HUES64 (cell line): ENCODE data around the gene SLC4A2.

ENCODE experiments used
- H3K27ac ChIP-seq: 2 replicates; pipeline ENCODE4 v1.7.0; 2013; ENCODE audit warnings: low read depth, low read length, inconsistent platforms
- H3K27me3 ChIP-seq: 2 replicates; pipeline ENCODE4 v1.6.1; 2013; ENCODE audit warnings: mild to moderate bottlenecking, low read length; ENCODE audit not compliant: insufficient read depth
- H3K36me3 ChIP-seq: 2 replicates; pipeline ENCODE4 v1.6.1; 2013; ENCODE audit warnings: mild to moderate bottlenecking, low read length; ENCODE audit not compliant: insufficient read depth
- H3K4me1 ChIP-seq: 2 replicates; pipeline ENCODE4 v1.6.1; 2013; ENCODE audit warnings: mild to moderate bottlenecking, low read length, moderate library complexity; ENCODE audit not compliant: insufficient read depth
- H3K4me3 ChIP-seq: 2 replicates; pipeline ENCODE4 v1.5.1; 2013; ENCODE audit warnings: mild to moderate bottlenecking, low read length, moderate library complexity
- H3K9ac ChIP-seq: 2 replicates; pipeline ENCODE4 v1.6.1; 2013; ENCODE audit warnings: mild to moderate bottlenecking, low read depth, low read length
- H3K9me3 ChIP-seq: 2 replicates; pipeline ENCODE4 v1.6.1; 2013; ENCODE audit warnings: low read depth, low read length; ENCODE audit not compliant: insufficient read depth
- WGBS: fragments of 150-250, 120-280 bp; methylation state at CpG from one replicate; pipeline ENCODE4 v1.1.7; 2013; ENCODE audit warnings: missing lambda C conversion rate; 5-methylcytosine and 5-hydroxymethylcytosine counted together

Gene SLC4A2

GRCh38 chr7:151046603-151047573 is 12.5 kb upstream of the SLC4A2 start:
- Histone ChIP-seq H3K27ac (no peak overlapping the region), H3K4me1 (no peaks in the 10 kb centered on the region), H3K4me3 (no peak overlapping the region), H3K9ac (no peak overlapping the region), H3K27me3 (peaks cover 33% of the 10 kb centered on the region), H3K9me3 (no peaks in the 10 kb centered on the region), H3K36me3 (no peaks in the 10 kb centered on the region)
- 91% methylated on average over 14 of the region's 14 CpGs for WGBS

- WGBS: 86% methylated on average over 22 of the region's 22 CpGs
- Histone ChIP-seq H3K4me3 (no peak within 1 kb of the TSS), H3K4me1 (no peaks in the 10 kb centered on the region), H3K27me3 (peaks cover 37% of the 10 kb centered on the region), H3K9me3 (no peaks in the 10 kb centered on the region), H3K9ac (no peak within 1 kb of the TSS; the same call in 1 of the 2 replicates), H3K27ac (no peak within 1 kb of the TSS), H3K36me3 (no peaks in the 10 kb centered on the region)
These were observed 11.2 kb upstream of the SLC4A2 start, which contains the start of gene ASIC3 for GRCh38 chr7:151047976-151048815. Gene ASIC3, plus strand, starts transcription at chr7:151048531. Its CDS starts 355 bp downstream, at chr7:151048886.

GRCh38 chr7:151048911-151049463 is 10.4 kb upstream of the SLC4A2 start:
- 93% methylated on average over 38 of the region's 38 CpGs for WGBS
- H3K9ac ChIP-seq: no peak overlapping the region
- no peak overlapping the region for H3K27ac ChIP-seq
- peaks cover 37% of the 10 kb centered on the region for H3K27me3 ChIP-seq
- no peak overlapping the region for H3K4me3 ChIP-seq
- no peaks in the 10 kb centered on the region for H3K4me1 ChIP-seq
- H3K36me3 ChIP-seq: no peaks in the 10 kb centered on the region
- H3K9me3 ChIP-seq: no peaks in the 10 kb centered on the region

GRCh38 chr7:151051108-151051507 is 8.3 kb upstream of the SLC4A2 start:
- 3% methylated on average over 50 of the region's 50 CpGs for WGBS
- peak overlapping the region; percentile 27 for H3K4me3 ChIP-seq
- no peaks in the 10 kb centered on the region for H3K9me3 ChIP-seq
- H3K27ac ChIP-seq: no peak overlapping the region
- H3K27me3 ChIP-seq: peaks cover 43% of the 10 kb centered on the region
- no peak overlapping the region for H3K9ac ChIP-seq
- H3K36me3 ChIP-seq: no peaks in the 10 kb centered on the region
- H3K4me1 ChIP-seq: no peaks in the 10 kb centered on the region

- peaks cover 4% of the 10 kb centered on the region; the same call in 1 of the 2 replicates for H3K4me1 ChIP-seq
- H3K36me3 ChIP-seq: no peaks in the 10 kb centered on the region
- 91% methylated on average over 2 of the region's 4 CpGs for WGBS
- H3K27me3 ChIP-seq: peaks cover 56% of the 10 kb centered on the region
- H3K4me3 ChIP-seq: no peak overlapping the region
- no peaks in the 10 kb centered on the region for H3K9me3 ChIP-seq
- H3K9ac ChIP-seq: no peak overlapping the region
- H3K27ac ChIP-seq: no peak overlapping the region
These were observed 6.3 kb upstream of the SLC4A2 start for GRCh38 chr7:151053096-151053495.

- no peak overlapping the region for H3K9ac ChIP-seq
- peaks cover 54% of the 10 kb centered on the region for H3K27me3 ChIP-seq
- H3K9me3 ChIP-seq: no peaks in the 10 kb centered on the region
- peaks cover 10% of the 10 kb centered on the region for H3K4me1 ChIP-seq
- H3K27ac ChIP-seq: no peak overlapping the region
- H3K36me3 ChIP-seq: no peaks in the 10 kb centered on the region
- no peak overlapping the region for H3K4me3 ChIP-seq
- WGBS: 94% methylated on average over 8 of the region's 8 CpGs
These were observed 5.6 kb upstream of the SLC4A2 start for GRCh38 chr7:151053751-151054150.

GRCh38 chr7:151056283-151056665 is 3.1 kb upstream of the SLC4A2 start:
- Histone ChIP-seq H3K36me3 (no peaks in the 10 kb centered on the region), H3K4me3 (no peak overlapping the region; the same call in 1 of the 2 replicates), H3K27me3 (peaks cover 41% of the 10 kb centered on the region), H3K4me1 (peaks cover 23% of the 10 kb centered on the region), H3K27ac (no peak overlapping the region), H3K9me3 (no peaks in the 10 kb centered on the region), H3K9ac (no peak overlapping the region)
- WGBS: 85% methylated on average over 6 of the region's 6 CpGs

GRCh38 chr7:151056666-151057505 is 2.5 kb upstream of the SLC4A2 start:
- Histone ChIP-seq H3K9ac (no peak overlapping the region; the same call in 1 of the 2 replicates), H3K27ac (no peak overlapping the region), H3K9me3 (no peaks in the 10 kb centered on the region), H3K27me3 (peaks cover 36% of the 10 kb centered on the region), H3K4me1 (peaks cover 29% of the 10 kb centered on the region), H3K4me3 (peak overlapping the region; percentile 86), H3K36me3 (no peaks in the 10 kb centered on the region)
- 19% methylated on average over 29 of the region's 29 CpGs for WGBS

- under 1% methylated on average over 30 of the region's 30 CpGs for WGBS
- no peaks in the 10 kb centered on the region for H3K9me3 ChIP-seq
- no peaks in the 10 kb centered on the region for H3K36me3 ChIP-seq
- H3K9ac ChIP-seq: peak within 1 kb of the TSS; percentile 36; the same call in 1 of the 2 replicates
- H3K27ac ChIP-seq: peak within 1 kb of the TSS; percentile 85
- peaks cover 33% of the 10 kb centered on the region for H3K4me1 ChIP-seq
- H3K4me3 ChIP-seq: peak within 1 kb of the TSS; percentile 86
- peaks cover 32% of the 10 kb centered on the region for H3K27me3 ChIP-seq
These were observed 1.8 kb upstream of the SLC4A2 start, which contains the start of gene CDK5 for GRCh38 chr7:151057506-151057988. Gene CDK5, minus strand, starts transcription at chr7:151057897. Its CDS starts 49 bp downstream, at chr7:151057848.
